ENCODE data around the gene NPL.

Gene NPL

DNA sequence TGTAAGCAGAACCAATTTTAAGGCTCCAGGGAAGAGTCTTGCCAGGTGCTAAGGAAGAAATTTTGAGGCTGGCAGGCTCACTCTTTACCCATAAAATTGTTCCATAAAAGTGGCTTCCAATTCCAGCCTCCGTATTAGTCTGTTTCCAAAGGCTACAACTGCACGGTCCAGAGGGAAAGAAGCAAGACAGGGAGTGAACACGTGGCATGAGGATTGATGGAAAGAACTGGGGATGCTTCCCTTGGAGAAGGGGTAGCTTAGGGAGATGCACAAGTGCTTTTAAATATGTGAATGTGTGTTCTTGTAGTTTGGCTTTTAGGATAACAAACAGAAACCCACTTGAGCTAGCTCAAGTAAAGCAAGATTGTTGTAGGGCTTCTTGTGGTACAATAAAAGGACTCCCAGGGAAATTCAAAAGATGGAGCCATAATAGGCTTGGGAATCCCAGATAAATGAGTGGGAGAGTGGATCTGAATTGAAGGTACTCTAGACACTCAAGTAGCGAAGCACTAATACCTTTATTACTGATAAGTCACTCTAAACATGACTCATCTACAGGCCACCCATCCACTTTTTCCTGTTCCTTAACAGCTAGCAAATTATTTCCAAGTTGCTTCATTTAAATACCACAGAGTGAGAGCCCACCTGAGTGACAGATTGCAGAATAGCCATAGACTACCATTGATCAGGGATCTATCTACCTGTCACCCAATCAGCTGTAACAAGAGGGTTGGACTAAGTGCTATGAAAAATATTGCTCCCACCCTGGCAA is 34.8 kb upstream of the NPL start:
- no peaks in the 10 kb centered on the region for H3K27me3 ChIP-seq (replicated peaks)
- TF ChIP-seq, protein P1, sequence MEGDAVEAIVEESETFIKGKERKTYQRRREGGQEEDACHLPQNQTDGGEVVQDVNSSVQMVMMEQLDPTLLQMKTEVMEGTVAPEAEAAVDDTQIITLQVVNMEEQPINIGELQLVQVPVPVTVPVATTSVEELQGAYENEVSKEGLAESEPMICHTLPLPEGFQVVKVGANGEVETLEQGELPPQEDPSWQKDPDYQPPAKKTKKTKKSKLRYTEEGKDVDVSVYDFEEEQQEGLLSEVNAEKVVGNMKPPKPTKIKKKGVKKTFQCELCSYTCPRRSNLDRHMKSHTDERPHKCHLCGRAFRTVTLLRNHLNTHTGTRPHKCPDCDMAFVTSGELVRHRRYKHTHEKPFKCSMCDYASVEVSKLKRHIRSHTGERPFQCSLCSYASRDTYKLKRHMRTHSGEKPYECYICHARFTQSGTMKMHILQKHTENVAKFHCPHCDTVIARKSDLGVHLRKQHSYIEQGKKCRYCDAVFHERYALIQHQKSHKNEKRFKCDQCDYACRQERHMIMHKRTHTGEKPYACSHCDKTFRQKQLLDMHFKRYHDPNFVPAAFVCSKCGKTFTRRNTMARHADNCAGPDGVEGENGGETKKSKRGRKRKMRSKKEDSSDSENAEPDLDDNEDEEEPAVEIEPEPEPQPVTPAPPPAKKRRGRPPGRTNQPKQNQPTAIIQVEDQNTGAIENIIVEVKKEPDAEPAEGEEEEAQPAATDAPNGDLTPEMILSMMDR (IDR thresholded peaks at IDR 0.05; ENCODE audit: low read depth, low read length, missing control alignments) = no peak
- H3K36me3 ChIP-seq (replicated peaks) = no peaks in the 10 kb centered on the region
- no peak for DNase-seq
- in situ Hi-C loops (cut with HindIII; ENCODE audit: low pct_ligation_motif_present, low sequenced_read_pairs) = no loop called here
- no peak overlapping the region for H3K27ac ChIP-seq
- no peak overlapping the region for H3K4me3 ChIP-seq (ENCODE audit: low read depth, low read length)

DNA sequence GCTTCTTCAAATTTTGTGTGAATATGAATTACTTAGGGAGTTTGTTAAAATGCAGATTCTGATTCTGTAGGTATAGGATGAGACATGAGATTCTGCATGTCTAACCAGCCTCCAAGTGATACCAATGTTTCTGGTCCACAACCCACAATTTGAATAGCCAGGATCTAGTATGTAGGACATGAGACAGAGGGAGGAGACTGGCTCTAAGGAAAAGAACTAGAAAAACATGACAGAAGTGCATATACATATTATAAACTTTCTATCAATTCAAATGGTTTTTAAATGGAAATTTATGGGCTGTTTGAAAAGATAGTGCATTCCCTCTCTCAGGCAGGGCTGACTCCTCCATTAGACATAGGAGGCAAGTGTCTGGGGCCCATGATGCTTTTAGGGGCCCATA is 33.9 kb upstream of the NPL start:
- TF ChIP-seq, protein P1 (IDR thresholded peaks at IDR 0.05; ENCODE audit: low read depth, low read length, missing control alignments) = no peak
- no peaks in the 10 kb centered on the region for H3K27me3 ChIP-seq (replicated peaks)
- no peaks in the 10 kb centered on the region for H3K36me3 ChIP-seq (replicated peaks)
- in situ Hi-C loops (cut with HindIII; ENCODE audit: low pct_ligation_motif_present, low sequenced_read_pairs) = no loop called here
- no peak overlapping the region for H3K27ac ChIP-seq
- no peak overlapping the region for H3K4me3 ChIP-seq (ENCODE audit: low read depth, low read length)
- no peak for DNase-seq

DNA sequence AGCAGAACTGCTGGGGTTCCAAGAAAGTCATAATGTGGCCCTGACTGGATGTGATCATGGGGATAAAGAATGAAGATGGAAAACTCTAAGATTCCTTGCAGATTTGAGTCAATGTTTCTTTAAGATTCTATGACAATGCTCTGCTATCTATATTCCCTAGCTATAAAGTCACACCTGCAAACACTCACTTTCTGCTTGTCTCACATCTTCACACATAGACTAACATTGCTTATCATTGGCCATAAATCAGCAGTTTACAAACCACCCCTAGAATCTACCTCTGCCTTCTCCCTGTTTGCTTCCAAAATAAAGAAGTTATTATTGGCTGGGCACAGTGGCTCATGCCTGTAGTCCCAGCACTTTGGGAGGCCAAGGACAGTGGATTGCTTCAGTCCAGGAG is 33.1 kb upstream of the NPL start:
- TF ChIP-seq, protein P1 (IDR thresholded peaks at IDR 0.05; ENCODE audit: low read depth, low read length, missing control alignments) = no peak
- Histone ChIP-seq H3K36me3 (replicated peaks) (no peaks in the 10 kb centered on the region), H3K4me3 (ENCODE audit: low read depth, low read length) (no peak overlapping the region), H3K27me3 (replicated peaks) (no peaks in the 10 kb centered on the region), H3K27ac (no peak overlapping the region)
- in situ Hi-C loops (cut with HindIII; ENCODE audit: low pct_ligation_motif_present, low sequenced_read_pairs) = no loop called here
- no peak for DNase-seq

DNA sequence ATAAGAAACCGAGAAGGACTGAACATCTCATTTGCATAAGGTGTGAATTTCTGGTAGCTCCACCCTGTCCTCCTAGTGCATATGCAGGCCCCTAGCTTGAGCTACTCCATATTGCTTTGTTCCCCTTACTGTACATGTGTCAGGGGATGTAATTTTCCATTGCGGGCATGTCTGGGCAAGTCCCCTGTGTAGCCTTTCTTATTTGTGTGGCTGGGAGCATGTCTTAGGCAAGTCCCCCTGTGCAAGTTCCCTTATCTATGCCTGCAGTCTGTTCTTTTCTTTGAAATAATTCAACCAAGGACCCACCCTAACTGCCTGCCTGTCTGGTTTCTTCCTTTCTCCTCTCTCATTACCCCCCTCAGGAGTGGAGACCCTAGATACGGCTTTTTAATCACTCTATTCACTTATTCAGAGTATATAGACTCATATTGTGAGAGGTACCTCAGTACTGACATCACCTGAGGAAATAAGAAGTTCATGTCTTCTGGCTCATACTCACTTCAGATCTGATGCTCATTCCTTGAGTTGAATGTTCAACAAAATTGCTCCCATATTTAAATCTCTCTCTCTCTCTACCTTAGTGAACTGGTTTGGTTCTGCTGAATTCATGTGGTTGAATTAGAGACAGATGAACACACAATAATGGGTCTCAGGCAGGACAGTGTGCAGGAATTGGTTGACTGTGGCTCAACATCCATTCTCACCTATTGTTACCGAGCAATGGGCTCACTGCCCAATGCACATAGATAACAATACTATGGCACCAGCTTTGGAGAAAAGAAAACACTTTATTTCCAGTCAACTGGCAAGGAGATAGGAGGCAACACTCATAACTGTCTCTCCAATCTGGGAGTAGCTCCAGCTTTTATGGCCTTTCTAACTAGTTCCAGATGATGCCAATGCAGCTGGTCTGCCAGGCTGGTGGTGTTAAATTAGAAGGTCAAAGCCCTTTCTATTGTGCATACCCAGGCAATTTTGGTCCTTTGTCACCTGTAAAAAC is 27.9 kb upstream of the NPL start:
- Histone ChIP-seq H3K27ac (no peak overlapping the region), H3K4me3 (ENCODE audit: low read depth, low read length) (no peak overlapping the region), H3K36me3 (replicated peaks) (no peaks in the 10 kb centered on the region), H3K27me3 (replicated peaks) (no peaks in the 10 kb centered on the region)
- no peak for DNase-seq
- TF ChIP-seq, protein P1 (IDR thresholded peaks at IDR 0.05; ENCODE audit: low read depth, low read length, missing control alignments) = no peak
- in situ Hi-C loops (cut with HindIII; ENCODE audit: low pct_ligation_motif_present, low sequenced_read_pairs) = no loop called here

DNA sequence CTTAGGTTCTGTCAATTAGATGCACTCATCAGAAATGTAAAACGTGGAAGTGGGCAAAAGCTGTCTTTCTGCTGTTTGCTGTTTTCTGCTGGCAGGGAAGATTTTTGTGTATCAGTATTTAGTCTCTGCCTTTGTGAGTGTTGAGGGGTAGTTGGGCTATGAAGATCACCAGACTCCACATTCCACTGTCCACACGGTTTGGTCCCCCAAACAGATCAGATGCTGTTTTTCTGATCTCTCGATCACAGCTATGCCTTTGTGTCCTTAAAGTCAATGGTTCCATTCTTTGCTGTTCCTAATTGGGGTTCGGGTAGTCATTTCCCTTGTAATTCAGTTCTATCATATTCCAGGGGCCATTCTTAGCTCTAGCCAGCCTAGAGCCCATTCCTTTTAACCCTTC is 27.0 kb upstream of the NPL start:
- Histone ChIP-seq H3K27me3 (replicated peaks) (no peaks in the 10 kb centered on the region), H3K4me3 (ENCODE audit: low read depth, low read length) (no peak overlapping the region), H3K36me3 (replicated peaks) (no peaks in the 10 kb centered on the region), H3K27ac (no peak overlapping the region)
- TF ChIP-seq, protein P1 (IDR thresholded peaks at IDR 0.05; ENCODE audit: low read depth, low read length, missing control alignments) = no peak
- DNase-seq = no peak
- in situ Hi-C loops (cut with HindIII; ENCODE audit: low pct_ligation_motif_present, low sequenced_read_pairs) = no loop called here
